Mammary epithelial cell (primary cell): ENCODE data around the gene RNF4.

Experiments used
- EZH2 ChIP-seq: IDR thresholded peaks from 2 replicates; pipeline ENCODE4 v1.6.1; 2012; ENCODE audit warnings: low read length, inconsistent platforms, borderline replicate concordance
- TF ChIP-seq, protein P1 (sequence below), 2 donors: IDR thresholded peaks in 1 of 2; conservative IDR thresholded peaks in 1 of 2; 2 replicates each; pipeline ENCODE4 v1.5.1; 2011 to 2012; ENCODE audit warnings: inconsistent platforms in 2 of 2, low read length in 2 of 2, mild to moderate bottlenecking in 2 of 2, control low read depth in 1 of 2, low read depth in 1 of 2; ENCODE audit not compliant: insufficient read depth in 1 of 2; ENCODE audit errors: extremely low read depth in 1 of 2

DNA sequence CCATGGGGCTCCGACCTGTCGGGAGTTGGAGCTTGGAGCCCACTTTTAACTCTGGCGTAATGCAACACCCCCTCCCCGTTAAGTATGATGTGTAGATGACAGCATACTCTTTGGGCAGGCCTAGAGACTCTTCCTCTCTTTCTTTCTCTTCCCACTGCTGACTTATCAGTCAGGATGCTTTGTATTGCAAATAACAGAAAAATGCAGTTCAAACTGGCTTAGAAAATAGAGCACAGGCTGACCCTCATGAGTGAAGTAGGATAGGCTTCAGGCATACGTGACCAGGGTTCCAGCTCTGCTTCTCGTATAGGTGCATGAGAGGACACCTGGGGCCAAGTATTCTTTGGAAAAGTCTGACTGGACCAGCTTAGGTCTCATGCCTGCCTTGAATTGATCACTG, 23.3 kb upstream of the RNF4 start:
- TF ChIP-seq, protein P1, sequence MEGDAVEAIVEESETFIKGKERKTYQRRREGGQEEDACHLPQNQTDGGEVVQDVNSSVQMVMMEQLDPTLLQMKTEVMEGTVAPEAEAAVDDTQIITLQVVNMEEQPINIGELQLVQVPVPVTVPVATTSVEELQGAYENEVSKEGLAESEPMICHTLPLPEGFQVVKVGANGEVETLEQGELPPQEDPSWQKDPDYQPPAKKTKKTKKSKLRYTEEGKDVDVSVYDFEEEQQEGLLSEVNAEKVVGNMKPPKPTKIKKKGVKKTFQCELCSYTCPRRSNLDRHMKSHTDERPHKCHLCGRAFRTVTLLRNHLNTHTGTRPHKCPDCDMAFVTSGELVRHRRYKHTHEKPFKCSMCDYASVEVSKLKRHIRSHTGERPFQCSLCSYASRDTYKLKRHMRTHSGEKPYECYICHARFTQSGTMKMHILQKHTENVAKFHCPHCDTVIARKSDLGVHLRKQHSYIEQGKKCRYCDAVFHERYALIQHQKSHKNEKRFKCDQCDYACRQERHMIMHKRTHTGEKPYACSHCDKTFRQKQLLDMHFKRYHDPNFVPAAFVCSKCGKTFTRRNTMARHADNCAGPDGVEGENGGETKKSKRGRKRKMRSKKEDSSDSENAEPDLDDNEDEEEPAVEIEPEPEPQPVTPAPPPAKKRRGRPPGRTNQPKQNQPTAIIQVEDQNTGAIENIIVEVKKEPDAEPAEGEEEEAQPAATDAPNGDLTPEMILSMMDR (conservative IDR thresholded peaks at IDR 0.05 in 1 of 2, IDR thresholded peaks at IDR 0.05 in 1 of 2; ENCODE audit: extremely low read depth in 1 of 2, insufficient read depth in 1 of 2, low read depth in 1 of 2, low read length in 2 of 2), result no peak
- no peak for TF ChIP-seq EZH2
